NCI-H2196 treated with DMSO at 0.1 percent for 48 hours (cell line): ENCODE measurements around the gene CKAP5.
"Not testable (repeated sequence)": the region's sequence is repeated elsewhere in the genome, so short reads cannot be mapped to it uniquely, and the experiment has no call there.

Source experiments
- DNase-seq: peaks from one replicate; lab custom pipeline; 2025; ENCODE audit not compliant: unreplicated experiment; lab: John Stamatoyannopoulos, UW

CKAP5 gene

GRCh38 chr11:46728659-46729040 is 117.4 kb downstream of the CKAP5 start:
- DNase-seq, result no peak

- no peak for DNase-seq
Measured at GRCh38 chr11:46727952-46728658, 118.0 kb downstream of the CKAP5 start.

- no peak for DNase-seq
Measured at GRCh38 chr11:46726206-46726862, 119.7 kb downstream of the CKAP5 start.

GRCh38 chr11:46725338-46726205 is 120.5 kb downstream of the CKAP5 start:
- DNase-seq, result no peak

GRCh38 chr11:46724088-46724487 is 122.0 kb downstream of the CKAP5 start:
- DNase-seq, result no peak

- DNase-seq, result no peak
Measured at GRCh38 chr11:46723359-46723680, 122.8 kb downstream of the CKAP5 start.

- no peak for DNase-seq
Measured at GRCh38 chr11:46722566-46723358, 123.3 kb downstream of the CKAP5 start.

- no peak for DNase-seq
Measured at GRCh38 chr11:46721286-46721685, 124.8 kb downstream of the CKAP5 start.

- no peak for DNase-seq
Measured at GRCh38 chr11:46719543-46720218, 126.4 kb downstream of the CKAP5 start.

- no peak for DNase-seq
Measured at GRCh38 chr11:46719048-46719542, 127.0 kb downstream of the CKAP5 start, which contains the start of gene F2. TSS of gene F2 (plus strand) at chr11:46719213. CDS start at chr11:46719236, 23 bp downstream.

- DNase-seq, result peak; percentile 50
Measured at GRCh38 chr11:46718155-46719019, 127.7 kb downstream of the CKAP5 start.

- not testable (repeated sequence) for DNase-seq
Measured at GRCh38 chr11:46717825-46718154, 128.3 kb downstream of the CKAP5 start.

GRCh38 chr11:46712874-46713576 is 133.1 kb downstream of the CKAP5 start:
- no peak for DNase-seq

- DNase-seq, result no peak
Measured at GRCh38 chr11:46711303-46711702, 134.8 kb downstream of the CKAP5 start.

- peak; percentile 5 for DNase-seq
Measured at GRCh38 chr11:46710821-46711269, 135.2 kb downstream of the CKAP5 start.

GRCh38 chr11:46709351-46709750 is 136.7 kb downstream of the CKAP5 start:
- DNase-seq, result not testable (repeated sequence)

- no peak for DNase-seq
Measured at GRCh38 chr11:46706886-46707285, 139.2 kb downstream of the CKAP5 start.

GRCh38 chr11:46705070-46705688 is 140.9 kb downstream of the CKAP5 start:
- DNase-seq, result no peak
